ENCODE measurements around the gene ANKRD62.
"Not testable (repeated sequence)": the region's sequence is repeated elsewhere in the genome, so short reads cannot be mapped to it uniquely, and the experiment has no call there.

- TF ChIP-seq POLR2A (IDR thresholded peaks at IDR 0.05); POLR2AphosphoS5 (IDR thresholded peaks at IDR 0.05; ENCODE audit: insufficient read depth in 1 of 2, low read depth in 1 of 2); CTCF (IDR thresholded peaks at IDR 0.05): not testable (repeated sequence)
Measured at GRCh38 chr18:12122043-12122389, 28.4 kb downstream of the ANKRD62 start.

All from vagina (tissue), 2 donors.